Hematopoietic multipotent progenitor cell treated with erythropoietin and hydrocortisone succinate and interleukin-3 and kit ligand, for 15 days (in vitro differentiated cells): ENCODE measurements around the gene PAIP2.

Experiments used
- DNase-seq: peaks from one replicate; pipeline ENCODE4 v3.0.0-alpha.2; 2015; ENCODE audit warnings: low spot score

The PAIP2 gene

DNA sequence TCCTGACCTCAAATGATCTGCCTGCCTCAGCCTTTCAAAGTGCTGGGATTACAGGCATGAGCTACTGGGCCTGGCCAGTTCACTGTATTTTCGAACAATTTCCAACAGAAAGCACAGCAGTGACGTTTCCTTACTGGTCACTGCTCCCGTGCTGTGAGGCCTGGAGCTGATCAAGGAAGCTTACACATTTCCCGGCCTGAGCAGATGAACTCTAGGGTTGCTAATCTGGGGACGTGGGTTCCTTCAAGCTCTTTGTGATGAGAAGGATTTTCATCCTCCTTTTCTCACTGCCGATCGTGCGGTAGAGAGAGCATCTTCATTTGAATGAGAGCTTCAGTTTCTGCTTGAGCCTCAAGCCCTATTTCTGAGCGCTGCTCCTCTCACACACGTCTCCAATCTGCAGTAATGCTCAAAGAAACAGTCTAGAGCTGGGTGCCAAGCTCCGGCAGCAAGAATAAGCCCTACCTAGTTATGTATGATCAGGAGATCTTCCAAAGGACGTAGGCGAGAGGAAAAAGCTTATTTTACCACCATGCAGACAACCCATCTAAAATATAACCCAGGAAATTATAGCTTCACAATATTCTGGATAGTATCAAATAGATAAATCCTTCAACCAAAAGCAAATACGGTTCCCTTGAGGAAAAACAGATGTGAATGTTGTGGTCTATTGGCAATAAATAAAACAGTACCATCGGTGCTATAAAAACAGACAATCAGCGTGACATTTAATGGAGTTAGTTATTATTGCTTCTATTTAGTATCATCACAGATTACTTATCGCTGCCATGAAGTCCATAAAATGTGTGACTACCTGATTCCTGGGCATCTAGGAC is 69.6 kb downstream of the PAIP2 start:
- DNase-seq = no peak

GRCh38 chr5:139413153-139413552 is 71.5 kb downstream of the PAIP2 start:
- no peak for DNase-seq

DNA sequence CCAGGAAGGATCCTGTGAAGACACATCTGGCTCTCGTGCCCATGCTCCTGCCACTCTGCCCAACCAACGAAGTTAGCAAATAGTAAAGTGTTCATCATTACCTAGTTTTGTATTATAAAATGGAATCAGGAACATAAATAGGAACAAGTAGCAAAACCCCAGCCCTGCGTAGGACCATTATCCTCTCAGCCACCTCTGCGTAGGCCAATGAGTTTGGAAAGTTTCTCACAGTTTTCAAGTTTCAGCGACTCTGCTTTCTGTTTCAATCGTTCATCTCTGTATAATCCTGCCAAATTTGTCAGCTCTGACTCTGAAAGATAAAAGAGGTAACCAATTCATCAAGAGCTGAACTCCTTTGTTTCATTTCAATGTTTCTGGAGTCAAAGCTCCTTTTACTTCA is 72.3 kb downstream of the PAIP2 start:
- no peak for DNase-seq

DNA sequence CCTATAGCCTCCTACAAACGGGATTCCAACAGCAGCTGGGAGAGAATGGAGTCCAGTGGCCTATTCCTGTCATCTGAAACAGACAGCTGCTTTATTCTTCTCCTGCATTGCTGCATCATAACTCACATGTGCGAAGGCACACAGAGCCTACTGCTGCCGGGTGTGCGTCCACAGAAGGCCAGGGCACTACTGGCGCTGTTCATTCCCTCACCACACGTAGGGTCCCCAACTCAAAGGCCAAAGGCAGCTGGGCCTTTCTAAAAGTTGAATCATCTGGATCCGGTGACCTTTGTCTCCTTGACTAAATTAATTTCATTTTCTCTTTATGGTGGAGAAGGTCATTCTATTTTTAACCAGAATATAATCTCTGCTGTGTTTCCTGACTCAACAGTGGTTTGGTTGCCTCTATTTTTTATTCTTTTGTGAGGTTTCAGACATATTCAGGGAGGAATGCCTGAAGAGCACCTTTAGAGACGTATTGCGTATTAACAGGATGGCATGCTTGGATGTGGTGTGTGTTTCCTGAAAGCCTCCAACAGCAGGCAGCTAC is 73.0 kb downstream of the PAIP2 start:
- no peak for DNase-seq

- no peak for DNase-seq
Observed at GRCh38 chr5:139415221-139415861, 73.7 kb downstream of the PAIP2 start.

GRCh38 chr5:139415869-139416268 is 74.2 kb downstream of the PAIP2 start:
- no peak for DNase-seq

DNA sequence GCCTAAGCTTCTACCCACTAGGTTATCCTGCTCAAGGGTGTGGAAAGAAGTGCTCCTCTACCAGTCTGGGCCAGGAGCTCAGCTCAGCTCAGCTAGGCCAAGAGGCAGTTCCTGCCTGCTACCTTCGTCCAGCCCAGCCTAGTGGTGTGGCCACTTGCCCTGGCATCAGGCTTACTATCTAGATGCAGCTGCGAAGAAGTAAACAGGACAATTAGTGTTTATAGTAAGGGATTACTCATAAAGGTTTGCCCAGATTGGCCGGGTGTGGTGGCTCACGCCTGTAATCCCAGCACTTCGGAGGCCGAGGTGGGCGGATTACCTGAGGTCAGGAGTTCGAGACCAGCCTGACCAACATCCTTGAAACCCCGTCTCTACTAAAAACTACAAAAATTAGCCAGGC is 75.0 kb downstream of the PAIP2 start:
- no peak for DNase-seq

- DNase-seq = no peak
Observed at GRCh38 chr5:139417214-139417613, 75.6 kb downstream of the PAIP2 start.

GRCh38 chr5:139418793-139419192 is 77.1 kb downstream of the PAIP2 start:
- DNase-seq = no peak
